ENCODE results near the gene DRD4.

DNA sequence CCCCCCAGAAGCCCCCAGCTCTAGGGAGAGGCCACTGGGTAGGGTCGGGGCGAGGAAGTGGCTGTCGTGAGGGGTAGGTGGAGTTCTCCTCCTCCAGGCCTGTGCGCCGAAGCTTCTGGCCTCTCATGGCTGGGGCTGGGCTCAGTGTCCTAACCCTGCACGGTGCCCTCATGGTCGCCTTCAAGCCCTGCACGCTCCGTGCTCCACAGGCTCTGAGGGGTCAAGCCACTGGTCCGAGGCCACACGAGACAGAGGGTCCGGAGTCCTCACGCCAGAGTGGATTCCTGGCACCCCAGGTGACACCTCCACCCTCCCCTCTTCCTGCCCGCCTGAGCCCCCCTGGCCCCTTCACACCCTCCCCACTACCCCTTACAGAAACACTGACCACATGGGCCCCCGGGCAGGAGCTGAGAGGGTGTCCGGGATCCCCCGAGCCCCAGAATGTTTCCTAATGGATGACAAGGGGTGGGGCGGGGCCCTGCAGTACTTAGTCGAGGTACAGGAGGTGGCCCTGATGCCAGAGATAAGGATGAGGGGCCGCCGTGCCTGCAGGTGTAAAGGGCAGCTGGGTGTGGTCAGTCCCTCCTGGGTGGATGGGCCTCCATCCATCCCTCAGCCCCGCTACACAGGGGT, 11.3 kb upstream of the DRD4 start:
- TF ChIP-seq EZH2 (IDR thresholded peaks at IDR 0.05) (no peak), FOXP2 (optimal IDR thresholded peaks at IDR 0.05; ENCODE audit: control extremely low read depth, extremely low read length, insufficient read depth) (no peak)
